K562 (cell line): ENCODE data around the gene RNU2-63P.
"Not testable (repeated sequence)": the region's sequence is repeated elsewhere in the genome, so short reads cannot be mapped to it uniquely, and the experiment has no call there.

ENCODE experiments used
- BRD4 ChIP-seq: fragments of 200-600 bp; sonication (generic); IDR thresholded peaks from 2 replicates; pipeline ENCODE4 v1.6.1; 2017; ENCODE audit warnings: inconsistent platforms
- NR3C1 ChIP-seq: sonication (generic); formaldehyde crosslinking; IDR thresholded peaks from 2 replicates; pipeline ENCODE4 v1.8.1; 2022; ENCODE audit warnings: missing genetic modification reagents
- ZBTB7A ChIP-seq: IDR thresholded peaks from 2 replicates; pipeline ENCODE4 v1.6.1; 2011; ENCODE audit warnings: low read depth, mild to moderate bottlenecking, low read length, moderate library complexity, borderline replicate concordance; ENCODE audit not compliant: control insufficient read depth
- ZNF76 ChIP-seq: fragments of 250-450 bp; sonication (Bioruptor Pico); IDR thresholded peaks from 2 replicates; pipeline ENCODE4 v1.4.0; 2020; ENCODE audit warnings: mild to moderate bottlenecking, moderate library complexity, borderline replicate concordance
- TF ChIP-seq, protein P1 (sequence below): fragments of 450-650 bp; IDR thresholded peaks from 2 replicates; pipeline ENCODE4 v1.6.1; 2016; ENCODE audit warnings: antibody characterized with exemption
- TF ChIP-seq, protein P2 (sequence below): sonication (generic); formaldehyde crosslinking; IDR thresholded peaks from 2 replicates; pipeline ENCODE4 v1.8.1; 2022; ENCODE audit warnings: missing genetic modification reagents
- TF ChIP-seq, protein P3 (sequence below): fragments of 250-450 bp; sonication (Bioruptor Pico); IDR thresholded peaks from 2 replicates; pipeline ENCODE4 v1.4.0; 2020; ENCODE audit warnings: mild to moderate bottlenecking, moderate library complexity

DNA sequence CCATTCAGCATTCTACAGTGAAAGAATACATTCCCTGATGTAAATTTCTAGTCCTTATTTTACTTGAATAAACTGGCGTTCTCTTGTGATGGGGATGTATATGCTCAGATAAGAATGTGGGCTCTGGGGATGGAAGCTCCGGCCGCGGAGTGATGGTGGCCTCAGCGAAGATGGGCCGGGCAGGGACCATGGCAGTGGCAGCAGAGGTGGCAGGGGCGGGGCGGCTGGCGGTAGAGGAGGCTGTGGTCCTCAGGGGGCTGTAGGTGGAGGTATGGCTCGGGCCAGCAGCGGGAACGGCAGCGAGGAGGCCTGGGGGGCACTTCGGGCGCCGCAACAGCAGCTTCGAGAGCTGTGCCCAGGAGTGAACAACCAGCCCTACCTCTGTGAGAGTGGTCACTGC is 44.0 kb downstream of the RNU2-63P start:
- TF ChIP-seq, protein P1, sequence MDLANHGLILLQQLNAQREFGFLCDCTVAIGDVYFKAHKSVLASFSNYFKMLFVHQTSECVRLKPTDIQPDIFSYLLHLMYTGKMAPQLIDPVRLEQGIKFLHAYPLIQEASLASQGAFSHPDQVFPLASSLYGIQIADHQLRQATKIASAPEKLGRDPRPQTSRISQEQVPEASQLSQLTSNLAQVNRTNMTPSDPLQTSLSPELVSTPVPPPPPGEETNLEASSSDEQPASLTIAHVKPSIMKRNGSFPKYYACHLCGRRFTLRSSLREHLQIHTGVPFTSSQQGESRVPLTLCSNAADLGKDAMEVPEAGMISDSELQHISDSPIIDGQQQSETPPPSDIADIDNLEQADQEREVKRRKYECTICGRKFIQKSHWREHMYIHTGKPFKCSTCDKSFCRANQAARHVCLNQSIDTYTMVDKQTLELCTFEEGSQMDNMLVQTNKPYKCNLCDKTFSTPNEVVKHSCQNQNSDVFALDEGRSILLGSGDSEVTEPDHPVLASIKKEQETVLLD = not testable (repeated sequence)
- TF ChIP-seq BRD4; ZBTB7A; NR3C1; ZNF76 (CRISPR knock-in tag): not testable (repeated sequence)
- TF ChIP-seq, protein P2, sequence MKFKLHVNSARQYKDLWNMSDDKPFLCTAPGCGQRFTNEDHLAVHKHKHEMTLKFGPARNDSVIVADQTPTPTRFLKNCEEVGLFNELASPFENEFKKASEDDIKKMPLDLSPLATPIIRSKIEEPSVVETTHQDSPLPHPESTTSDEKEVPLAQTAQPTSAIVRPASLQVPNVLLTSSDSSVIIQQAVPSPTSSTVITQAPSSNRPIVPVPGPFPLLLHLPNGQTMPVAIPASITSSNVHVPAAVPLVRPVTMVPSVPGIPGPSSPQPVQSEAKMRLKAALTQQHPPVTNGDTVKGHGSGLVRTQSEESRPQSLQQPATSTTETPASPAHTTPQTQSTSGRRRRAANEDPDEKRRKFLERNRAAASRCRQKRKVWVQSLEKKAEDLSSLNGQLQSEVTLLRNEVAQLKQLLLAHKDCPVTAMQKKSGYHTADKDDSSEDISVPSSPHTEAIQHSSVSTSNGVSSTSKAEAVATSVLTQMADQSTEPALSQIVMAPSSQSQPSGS (CRISPR knock-in tag) = not testable (repeated sequence)
- TF ChIP-seq, protein P3, sequence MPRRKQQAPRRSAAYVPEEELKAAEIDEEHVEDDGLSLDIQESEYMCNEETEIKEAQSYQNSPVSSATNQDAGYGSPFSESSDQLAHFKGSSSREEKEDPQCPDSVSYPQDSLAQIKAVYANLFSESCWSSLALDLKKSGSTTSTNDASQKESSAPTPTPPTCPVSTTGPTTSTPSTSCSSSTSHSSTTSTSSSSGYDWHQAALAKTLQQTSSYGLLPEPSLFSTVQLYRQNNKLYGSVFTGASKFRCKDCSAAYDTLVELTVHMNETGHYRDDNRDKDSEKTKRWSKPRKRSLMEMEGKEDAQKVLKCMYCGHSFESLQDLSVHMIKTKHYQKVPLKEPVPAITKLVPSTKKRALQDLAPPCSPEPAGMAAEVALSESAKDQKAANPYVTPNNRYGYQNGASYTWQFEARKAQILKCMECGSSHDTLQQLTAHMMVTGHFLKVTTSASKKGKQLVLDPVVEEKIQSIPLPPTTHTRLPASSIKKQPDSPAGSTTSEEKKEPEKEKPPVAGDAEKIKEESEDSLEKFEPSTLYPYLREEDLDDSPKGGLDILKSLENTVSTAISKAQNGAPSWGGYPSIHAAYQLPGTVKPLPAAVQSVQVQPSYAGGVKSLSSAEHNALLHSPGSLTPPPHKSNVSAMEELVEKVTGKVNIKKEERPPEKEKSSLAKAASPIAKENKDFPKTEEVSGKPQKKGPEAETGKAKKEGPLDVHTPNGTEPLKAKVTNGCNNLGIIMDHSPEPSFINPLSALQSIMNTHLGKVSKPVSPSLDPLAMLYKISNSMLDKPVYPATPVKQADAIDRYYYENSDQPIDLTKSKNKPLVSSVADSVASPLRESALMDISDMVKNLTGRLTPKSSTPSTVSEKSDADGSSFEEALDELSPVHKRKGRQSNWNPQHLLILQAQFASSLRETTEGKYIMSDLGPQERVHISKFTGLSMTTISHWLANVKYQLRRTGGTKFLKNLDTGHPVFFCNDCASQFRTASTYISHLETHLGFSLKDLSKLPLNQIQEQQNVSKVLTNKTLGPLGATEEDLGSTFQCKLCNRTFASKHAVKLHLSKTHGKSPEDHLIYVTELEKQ (CRISPR knock-in tag) = not testable (repeated sequence)
